HG03558 (cell line): ENCODE data around the gene NEURL1B.

Source experiments
- ATAC-seq: cut with Tn5 transposase; IDR thresholded peaks from one replicate; pipeline ENCODE4 v1.9.1; 2021; ENCODE audit warnings: moderate number of reproducible peaks; ENCODE audit not compliant: unreplicated experiment; ENCODE audit errors: extremely low read depth

NEURL1B gene

DNA sequence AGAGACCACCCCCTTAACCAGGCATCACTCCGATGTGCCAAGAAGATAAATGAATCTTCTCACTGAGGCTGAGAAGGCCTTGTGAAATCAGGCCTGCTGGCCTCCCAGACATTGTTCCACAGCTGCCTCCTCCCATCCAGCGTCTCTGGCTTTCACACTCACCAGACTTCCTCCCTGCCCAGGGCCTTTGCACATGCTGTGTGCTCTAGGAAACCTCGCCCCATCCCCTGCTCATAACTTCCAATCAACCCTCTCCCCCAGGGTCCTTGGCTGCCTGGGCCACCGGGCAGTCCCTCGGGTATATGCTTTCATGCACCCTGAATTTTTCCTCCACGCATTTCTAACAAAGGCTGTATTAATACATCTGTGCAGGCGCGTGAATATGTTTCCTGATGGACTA lies 71.5 kb downstream of the NEURL1B start:
- no peak for ATAC-seq

DNA sequence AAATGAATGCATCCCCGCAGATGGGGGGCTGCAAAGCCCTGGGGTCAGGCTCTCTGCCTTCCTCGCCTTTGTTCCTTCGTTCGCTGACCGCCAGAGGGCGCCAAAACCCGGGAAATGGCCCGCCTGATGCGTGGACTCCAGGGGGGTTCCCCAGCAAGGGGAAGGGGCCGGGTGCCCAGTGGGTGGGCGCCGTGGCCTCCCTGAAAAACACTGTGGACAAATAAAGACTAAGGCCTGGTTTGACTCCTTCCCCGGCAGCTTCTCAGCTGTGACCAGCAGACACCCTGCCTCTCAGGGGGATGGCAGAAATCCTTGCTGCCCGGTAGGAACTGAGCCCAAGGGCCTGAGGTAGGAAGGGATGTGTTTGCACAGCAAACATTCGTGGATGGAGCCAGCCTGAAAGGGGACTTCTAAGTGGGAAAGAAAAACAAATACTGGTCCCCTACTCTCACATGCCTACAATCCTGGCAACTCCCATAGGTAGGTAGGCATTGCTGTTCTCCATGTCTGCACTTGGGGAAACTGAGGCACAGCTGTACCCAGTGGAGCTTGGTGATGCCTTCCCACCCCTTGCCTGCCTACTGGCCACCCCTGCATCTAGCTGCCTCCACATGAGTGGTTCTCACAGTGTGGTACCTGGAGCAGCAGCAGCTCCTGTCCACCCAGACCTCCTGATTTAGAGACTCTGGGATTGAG lies 72.2 kb downstream of the NEURL1B start:
- no peak for ATAC-seq

DNA sequence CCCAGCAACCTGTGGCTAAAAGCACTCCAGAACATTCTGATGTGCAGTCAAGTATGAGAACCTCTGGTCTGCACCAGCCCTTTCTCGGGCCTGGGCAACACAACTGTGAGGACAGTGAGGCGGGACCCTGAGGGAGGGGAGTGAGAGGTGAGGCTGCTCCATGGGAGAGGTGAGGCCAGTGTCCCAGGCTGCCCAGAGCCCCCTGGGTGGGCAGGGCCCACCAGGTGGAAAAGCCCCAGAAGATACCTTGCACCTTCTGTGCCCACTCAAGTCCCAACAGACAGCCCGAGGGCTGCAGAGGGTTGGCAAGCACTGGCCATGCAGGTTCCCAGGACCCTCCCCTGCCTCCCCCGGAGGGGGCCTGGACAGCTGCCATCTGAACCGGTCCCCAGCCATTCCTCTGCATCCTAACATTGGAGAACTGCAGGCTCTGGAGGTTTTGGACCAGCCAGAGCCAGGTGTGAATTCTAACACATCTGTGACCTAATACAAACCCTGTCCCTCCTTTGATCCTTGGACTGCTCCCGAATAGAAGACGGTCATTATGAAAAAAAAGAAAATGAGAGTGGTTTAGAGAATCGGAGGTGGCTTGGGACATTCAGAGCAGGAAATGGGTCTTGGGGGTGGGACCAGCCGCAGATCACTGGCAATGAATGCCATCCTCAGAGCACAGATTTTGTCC lies 72.9 kb downstream of the NEURL1B start:
- ATAC-seq = no peak

DNA sequence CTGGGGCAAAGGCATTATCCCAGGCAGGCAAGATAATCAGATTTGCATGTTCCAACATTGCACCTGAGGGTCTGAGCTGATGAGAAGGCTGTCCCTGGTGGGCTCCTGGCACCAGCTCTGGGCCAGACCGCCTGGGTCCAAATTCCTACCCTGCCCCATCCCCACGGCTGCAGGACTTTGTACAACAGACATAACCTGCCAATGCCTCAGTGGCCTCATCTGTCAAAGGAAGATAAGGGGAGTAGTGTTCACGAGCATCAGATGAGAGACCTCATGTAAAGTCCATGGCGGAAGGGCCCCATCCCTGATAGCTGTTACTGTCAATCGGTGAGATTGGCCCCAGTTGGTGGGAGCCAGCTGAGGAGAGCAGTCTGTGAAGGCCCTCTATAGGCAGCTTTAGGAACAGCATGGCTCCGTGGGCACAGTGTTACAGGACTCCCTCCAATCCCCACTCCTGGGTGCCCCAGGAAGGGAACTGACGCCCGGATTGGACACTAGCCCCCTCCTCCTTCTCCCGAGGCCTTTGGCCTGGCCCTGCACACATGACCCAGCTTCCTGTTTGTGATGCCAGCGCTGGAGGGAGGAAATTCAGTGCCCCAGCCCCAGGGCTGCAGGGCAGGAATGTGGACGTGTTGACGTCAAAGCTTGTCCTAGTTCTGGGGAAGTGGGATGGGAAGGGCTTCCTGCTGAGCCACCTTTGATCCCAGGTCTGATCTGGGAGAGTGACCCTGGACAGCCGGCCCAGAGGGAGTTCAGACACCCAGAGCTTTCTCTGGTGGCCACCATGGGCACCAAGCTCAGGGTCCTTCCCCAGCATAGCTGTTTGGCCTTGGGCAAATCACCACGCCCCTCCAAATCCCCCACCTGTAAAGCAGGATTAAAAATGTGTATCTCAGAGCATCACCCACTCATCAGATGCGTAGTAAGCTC lies 73.7 kb downstream of the NEURL1B start:
- no peak for ATAC-seq

DNA sequence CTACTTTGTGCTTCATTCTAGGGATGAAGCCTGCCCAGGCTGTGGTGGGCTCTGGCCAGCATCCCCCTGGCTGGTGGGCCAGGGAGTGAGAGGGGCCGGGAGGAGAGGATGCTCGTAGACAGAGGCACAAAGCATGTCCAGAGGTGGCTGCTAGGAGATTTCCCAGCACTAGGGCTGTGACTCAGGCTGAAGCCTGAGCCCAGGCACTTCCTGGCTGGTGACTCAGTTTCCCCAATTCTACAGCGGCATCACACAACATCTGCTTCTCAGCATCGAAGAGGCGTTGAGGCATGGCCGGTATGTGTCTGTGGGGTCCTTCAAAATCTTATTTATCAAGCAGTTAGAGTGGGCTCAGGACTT lies 74.3 kb downstream of the NEURL1B start:
- ATAC-seq = no peak

- ATAC-seq = no peak
Measured at GRCh38 chr5:172715931-172716682, 75.0 kb downstream of the NEURL1B start.

DNA sequence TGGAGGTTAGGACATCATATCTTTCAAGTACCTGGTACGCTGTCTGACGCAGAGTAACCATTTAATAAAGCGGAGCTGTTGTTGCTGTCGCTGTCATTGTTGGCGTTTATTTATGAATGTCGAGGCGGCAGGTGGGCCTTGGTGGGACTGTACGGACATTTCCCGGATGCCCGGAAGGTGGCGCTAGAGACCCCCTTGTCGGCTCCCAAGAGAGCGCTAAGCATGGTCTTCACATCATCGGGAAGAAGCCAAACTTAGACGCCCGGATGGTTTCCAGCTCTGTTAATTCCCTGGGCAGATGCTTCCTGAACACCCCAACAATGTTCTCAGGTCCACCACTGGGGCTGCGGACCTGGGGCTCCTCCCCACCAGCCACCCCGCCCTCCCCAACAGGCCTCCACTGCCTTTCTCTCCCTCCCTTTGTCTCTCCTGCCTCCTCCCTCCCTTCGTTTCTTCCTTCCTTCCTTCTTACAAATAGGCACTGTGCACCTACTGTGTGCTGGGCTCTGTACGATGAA lies 75.8 kb downstream of the NEURL1B start:
- no peak for ATAC-seq

DNA sequence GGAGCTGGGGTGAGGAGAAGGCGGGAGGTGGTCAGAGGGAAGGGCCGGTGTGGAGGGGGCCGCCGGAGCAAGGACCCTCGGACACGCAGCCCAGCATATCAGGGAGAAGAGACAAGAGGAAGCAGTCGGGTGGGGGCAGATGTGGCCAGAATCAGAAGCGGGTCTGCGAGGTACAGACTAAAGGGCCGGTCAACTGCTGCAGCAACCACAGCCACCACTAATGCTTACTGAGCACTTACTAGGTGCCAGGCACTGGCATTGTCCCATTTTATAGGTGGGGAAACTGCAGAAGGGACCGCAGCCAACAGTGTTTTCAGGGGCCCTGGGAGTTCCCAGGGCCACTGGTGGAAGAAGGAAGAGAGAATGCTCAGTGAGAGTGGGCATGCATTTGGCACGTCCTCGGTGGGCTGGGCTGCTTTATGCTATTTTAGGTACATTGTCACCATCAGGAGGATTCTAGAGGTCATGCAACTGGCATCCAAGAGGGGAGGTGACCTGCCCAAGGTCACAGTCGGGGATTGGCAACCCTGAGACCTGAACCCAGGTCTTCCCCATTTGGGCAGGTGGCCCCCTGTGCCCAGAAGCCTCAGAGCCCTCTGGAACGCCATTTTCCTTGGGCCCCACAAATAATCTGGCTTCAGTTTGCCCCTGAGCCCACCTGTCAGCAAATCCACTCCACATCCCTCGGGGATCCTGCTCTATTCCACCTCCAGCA lies 76.6 kb downstream of the NEURL1B start:
- ATAC-seq = no peak

DNA sequence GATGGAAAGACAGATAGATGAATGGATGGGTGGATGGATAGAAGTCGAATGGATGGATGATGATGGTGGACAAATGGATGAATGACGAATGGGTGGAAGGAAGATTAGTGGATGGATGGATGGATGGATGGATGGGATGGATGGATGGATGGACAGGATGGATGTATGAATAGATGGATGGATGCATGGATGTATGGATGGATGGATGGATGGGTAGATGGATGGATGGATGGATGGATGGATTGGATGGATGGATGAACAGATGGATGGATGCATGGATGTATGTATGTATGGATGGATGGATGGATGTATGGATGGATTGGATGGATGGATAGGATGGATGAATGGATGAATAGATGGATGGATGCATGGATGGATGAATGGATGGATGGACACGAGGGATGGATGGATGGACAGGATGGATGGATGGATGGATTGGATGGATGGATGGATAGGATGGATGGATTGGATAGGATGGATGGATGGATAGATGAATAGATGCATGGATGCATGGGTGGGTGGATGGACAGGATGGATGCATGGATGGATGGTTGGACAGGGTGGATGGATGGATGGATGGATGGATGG lies 77.6 kb downstream of the NEURL1B start:
- ATAC-seq = no peak

- no peak for ATAC-seq
Measured at GRCh38 chr5:172719211-172719610, 78.1 kb downstream of the NEURL1B start.

GRCh38 chr5:172720655-172721054 lies 79.6 kb downstream of the NEURL1B start:
- no peak for ATAC-seq

DNA sequence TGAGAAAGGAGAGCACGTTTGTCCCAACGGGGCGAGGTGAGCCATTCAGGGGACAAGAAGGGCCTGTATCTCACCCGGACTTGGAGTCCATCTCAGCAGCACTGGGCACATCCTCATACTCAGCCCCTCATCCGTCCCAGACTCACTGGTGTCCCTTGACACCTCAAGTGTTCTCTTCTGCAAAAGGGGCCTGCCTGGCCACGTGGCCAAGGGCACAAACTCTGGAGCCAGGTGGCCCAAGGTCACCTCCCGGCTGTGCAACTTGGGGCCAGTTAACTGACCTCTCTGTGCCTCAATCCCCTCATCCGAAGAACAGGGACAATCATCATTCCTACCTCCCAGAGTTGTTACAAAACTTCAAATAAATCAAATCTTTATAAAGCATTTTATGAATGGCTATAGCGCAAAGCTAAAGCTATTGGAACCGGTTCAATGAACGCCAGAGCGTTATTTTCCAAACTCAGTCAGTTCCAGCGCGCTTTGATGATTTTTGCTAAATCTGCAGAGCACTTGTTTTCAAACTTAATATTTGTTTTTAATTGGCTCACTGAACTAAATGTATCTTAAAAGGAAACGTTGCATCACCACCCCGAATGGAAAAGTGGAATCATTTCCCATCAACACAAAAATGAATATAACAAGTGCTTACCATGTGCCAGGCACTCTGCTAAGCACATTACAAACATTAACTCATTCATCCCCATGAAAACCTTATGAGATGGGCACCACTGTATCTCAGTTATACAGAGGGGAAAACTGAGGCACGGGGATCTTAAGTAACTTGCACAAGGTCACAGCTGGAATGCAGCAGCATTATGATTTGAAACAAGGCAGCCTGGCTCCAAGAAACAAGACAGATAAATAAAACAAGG lies 80.6 kb downstream of the NEURL1B start:
- ATAC-seq = no peak

DNA sequence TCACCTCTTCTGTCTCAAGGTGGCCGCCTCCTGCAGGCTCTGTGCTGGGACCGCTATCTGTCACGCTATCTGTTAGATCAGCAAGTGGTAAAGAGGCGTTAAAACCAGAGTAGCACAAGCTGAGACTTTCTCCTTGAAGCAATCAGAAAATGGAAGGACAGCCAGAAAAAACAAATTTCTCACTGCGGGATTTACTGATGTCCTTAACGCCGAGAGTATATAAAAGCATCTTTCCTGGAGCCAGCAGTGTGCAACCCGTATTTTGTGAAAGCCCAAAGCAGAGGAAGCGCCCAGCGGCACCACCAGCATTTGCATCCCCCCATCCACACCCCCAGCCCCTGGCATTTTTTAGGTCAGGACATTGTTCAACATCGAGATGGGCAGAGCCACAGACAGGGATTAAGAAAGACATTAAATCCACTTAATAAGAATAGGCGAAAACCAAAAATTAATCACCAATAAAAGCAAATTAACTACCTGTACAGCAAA lies 81.3 kb downstream of the NEURL1B start:
- ATAC-seq = no peak

- ATAC-seq = no peak
Measured at GRCh38 chr5:172723508-172723907, 82.4 kb downstream of the NEURL1B start.

DNA sequence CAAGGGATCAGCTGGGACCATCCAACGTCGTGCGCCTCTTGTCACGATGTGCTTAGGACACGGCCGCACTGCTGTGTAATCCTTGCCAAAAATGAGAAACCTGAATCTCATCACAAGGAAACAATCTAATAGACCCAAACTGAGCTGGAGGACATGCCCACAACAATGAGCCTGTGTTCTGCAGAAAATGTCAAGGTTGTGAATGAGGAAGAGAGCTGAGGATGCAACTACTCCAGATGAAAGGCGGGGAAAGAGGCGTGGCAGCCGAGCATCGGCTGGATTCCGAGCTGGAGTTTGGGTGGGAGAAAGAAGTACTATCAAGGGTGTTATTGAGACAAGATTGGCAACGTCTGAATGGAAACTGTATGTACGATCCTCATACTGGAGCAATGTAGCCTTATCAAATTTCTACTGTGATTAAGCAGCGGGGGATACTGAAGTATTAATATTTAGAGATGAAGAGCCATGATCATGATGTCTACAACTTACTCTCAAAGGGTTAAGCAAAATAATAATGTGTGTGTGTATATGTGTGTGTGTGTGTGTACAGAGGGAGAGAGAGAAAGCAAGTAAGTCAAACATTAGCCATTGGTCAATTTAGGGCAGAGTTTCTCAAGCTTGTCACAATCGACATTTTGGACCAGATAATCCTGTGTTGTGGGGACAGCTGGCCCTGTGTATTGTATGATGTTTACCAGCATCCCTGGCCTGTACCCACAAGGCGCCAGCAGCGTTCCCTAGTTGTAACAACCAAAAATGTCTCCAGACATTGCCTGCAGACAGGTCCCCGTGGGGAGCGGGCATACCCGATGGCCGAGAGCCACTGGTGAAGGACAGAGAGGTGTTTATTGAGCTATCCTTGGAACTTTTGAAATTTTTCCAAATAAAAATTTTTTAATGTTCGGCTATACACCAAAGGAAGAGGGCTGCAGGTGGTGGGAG lies 83.5 kb downstream of the NEURL1B start:
- ATAC-seq = no peak

DNA sequence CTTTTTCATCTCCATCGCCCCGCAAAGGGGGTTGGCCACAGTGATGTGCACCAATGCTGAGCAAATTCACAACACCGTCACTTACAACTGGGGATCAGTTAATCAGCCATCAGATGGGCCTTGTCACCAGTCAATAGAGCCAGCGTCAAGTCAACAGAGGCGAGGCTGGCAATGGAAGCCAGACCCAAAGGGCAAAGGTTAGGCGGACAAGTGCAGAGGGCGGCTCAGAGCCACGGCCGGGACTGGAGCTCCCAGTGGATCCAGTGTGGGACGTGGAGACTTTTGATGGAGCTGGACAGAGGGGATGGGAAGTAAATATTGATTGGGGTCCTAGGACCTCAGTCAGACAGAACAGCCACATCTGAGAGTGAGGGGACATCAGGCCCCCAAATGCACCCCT lies 84.2 kb downstream of the NEURL1B start:
- ATAC-seq = no peak

DNA sequence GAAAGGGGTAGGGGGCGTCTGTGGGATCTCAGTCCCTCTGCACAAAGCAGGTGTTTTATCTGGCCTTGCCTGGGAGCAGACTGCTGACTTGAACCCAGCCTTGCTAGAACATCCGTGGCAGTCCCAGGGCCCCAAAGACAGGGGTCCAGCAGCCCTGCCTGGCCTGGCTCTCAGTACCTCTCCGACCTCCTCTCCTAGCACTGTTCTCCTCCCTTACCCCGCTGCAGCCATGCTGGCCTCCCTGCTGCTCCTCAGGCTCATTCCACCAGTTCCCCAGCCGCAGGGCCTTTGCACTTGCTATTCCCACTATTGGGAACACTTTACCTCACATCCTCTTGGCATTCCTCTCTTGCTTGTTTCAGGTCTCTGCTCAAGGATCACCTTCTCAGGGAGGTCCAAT lies 84.7 kb downstream of the NEURL1B start:
- no peak for ATAC-seq
